Astrocyte (in vitro differentiated cells and primary cell): ENCODE results near the gene DRD4. TPM values are rescaled to one million over a fixed set of nuclear protein-coding genes. Genes with fewer than 3 reads are reported as not detected.

Source experiments
- DNase-seq: peaks from one replicate; pipeline ENCODE4 v3.0.0-alpha.2; 2010; ENCODE audit warnings: low read depth
- FAIRE-seq: peaks from 2 replicates; lab custom pipeline; 2011; peaks lifted over from hg19 to GRCh38; lab: Jason Lieb, UNC
- H2AFZ ChIP-seq: 2 replicates; pipeline ENCODE4 v1.6.0; 2012; ENCODE audit warnings: low read depth, low read length, inconsistent platforms
- H3K27ac ChIP-seq: 2 replicates; pipeline ENCODE4 v1.5.1; 2011; ENCODE audit warnings: low read depth, low read length, inconsistent platforms
- H3K27me3 ChIP-seq: 2 replicates; pipeline ENCODE4 v1.6.0; 2011; ENCODE audit warnings: low read length, inconsistent platforms; ENCODE audit not compliant: insufficient read depth
- H3K36me3 ChIP-seq: 2 replicates; pipeline ENCODE4 v1.5.1; 2011; ENCODE audit warnings: low read length, inconsistent platforms; ENCODE audit not compliant: insufficient read depth
- H3K4me1 ChIP-seq: 2 replicates; pipeline ENCODE4 v1.5.1; 2011; ENCODE audit warnings: low read length, inconsistent platforms; ENCODE audit not compliant: insufficient read depth
- H3K4me2 ChIP-seq: 2 replicates; pipeline ENCODE4 v1.6.0; 2012; ENCODE audit warnings: low read length, inconsistent platforms
- H3K4me3 ChIP-seq: 2 replicates; pipeline ENCODE4 v1.5.1; 2011; ENCODE audit warnings: low read depth, mild to moderate bottlenecking, low read length, inconsistent platforms; ENCODE audit not compliant: insufficient read depth
- H3K79me2 ChIP-seq: 2 replicates; pipeline ENCODE4 v1.6.0; 2012; ENCODE audit warnings: mild to moderate bottlenecking, low read length, inconsistent platforms; ENCODE audit not compliant: insufficient read depth
- H3K9ac ChIP-seq: 2 replicates; pipeline ENCODE4 v1.6.0; 2012; ENCODE audit warnings: mild to moderate bottlenecking, low read length, inconsistent platforms
- H3K9me3 ChIP-seq: 2 replicates; pipeline ENCODE4 v1.5.1; 2012; ENCODE audit warnings: low read depth, mild to moderate bottlenecking, low read length, inconsistent platforms; ENCODE audit not compliant: insufficient read depth
- H4K20me1 ChIP-seq: 2 replicates; pipeline ENCODE4 v1.6.0; 2012; ENCODE audit warnings: low read length, inconsistent platforms; ENCODE audit not compliant: insufficient read depth
- H3K27ac Mint-ChIP-seq: one replicate; pipeline ENCODE4 v1.8.0; 2021; ENCODE audit warnings: mild to moderate bottlenecking, mixed read lengths; ENCODE audit not compliant: unreplicated experiment
- H3K27me3 Mint-ChIP-seq: one replicate; pipeline ENCODE4 v1.8.0; 2021; ENCODE audit warnings: low read depth, mixed read lengths; ENCODE audit not compliant: unreplicated experiment
- H3K36me3 Mint-ChIP-seq: one replicate; pipeline ENCODE4 v1.8.0; 2021; ENCODE audit warnings: low read depth, mixed read lengths; ENCODE audit not compliant: unreplicated experiment
- H3K4me1 Mint-ChIP-seq: one replicate; pipeline ENCODE4 v1.8.0; 2021; ENCODE audit warnings: low read depth, mixed read lengths; ENCODE audit not compliant: unreplicated experiment
- H3K4me3 Mint-ChIP-seq: one replicate; pipeline ENCODE4 v1.8.0; 2021; ENCODE audit warnings: mild to moderate bottlenecking, moderate library complexity, mixed read lengths; ENCODE audit not compliant: unreplicated experiment
- H3K9me3 Mint-ChIP-seq: one replicate; pipeline ENCODE4 v1.8.0; 2021; ENCODE audit warnings: mild to moderate bottlenecking, mixed read lengths; ENCODE audit not compliant: unreplicated experiment
- CTCF ChIP-seq: IDR thresholded peaks from 2 replicates; pipeline ENCODE4 v1.5.1; 2011; ENCODE audit warnings: low read depth, mild to moderate bottlenecking, inconsistent platforms, low read length, moderate library complexity; ENCODE audit not compliant: insufficient read depth
- EZH2 ChIP-seq: IDR thresholded peaks from 2 replicates; pipeline ENCODE4 v1.6.1; 2012; ENCODE audit warnings: mild to moderate bottlenecking, low read length, inconsistent platforms; ENCODE audit not compliant: insufficient read depth
- total RNA-seq: library from RNA; stranded (reverse); gene quantifications from 2 replicates; pipeline ENCODE4 v1.2.1, GENCODE V29; 2021

DRD4 gene
- total RNA-seq, 1 donor from 2014 or later: 9.9 TPM

DNA sequence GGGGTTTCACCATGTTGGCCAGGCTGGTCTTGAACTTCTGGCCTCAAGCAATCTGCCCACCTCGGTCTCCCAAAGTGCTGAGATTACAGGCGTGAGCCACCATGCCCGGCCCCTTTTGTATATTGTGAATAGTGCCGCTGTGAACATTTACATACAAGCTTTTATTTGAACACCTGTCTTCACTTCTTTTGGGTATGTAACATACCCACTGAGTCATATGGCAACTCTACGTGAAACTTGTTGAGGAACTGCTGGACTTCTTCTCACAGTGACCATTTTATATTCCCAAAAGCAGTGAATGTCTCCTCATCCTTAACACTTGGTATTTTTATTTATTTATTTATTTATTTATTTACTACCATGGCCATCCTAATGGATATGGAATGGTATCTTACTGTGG, 6.2 kb upstream of the DRD4 start:
- Mint-ChIP-seq H3K4me3 (no peak overlapping the region), H3K4me1 (peaks cover 21% of the 10 kb centered on the region), H3K9me3 (peaks cover 4% of the 10 kb centered on the region), H3K27me3 (no peaks in the 10 kb centered on the region), H3K36me3 (peaks cover 11% of the 10 kb centered on the region), H3K27ac (no peak overlapping the region)
- Histone ChIP-seq H3K4me2 (no peak overlapping the region), H3K4me1 (peaks cover 15% of the 10 kb centered on the region), H3K4me3 (no peak overlapping the region), H3K9ac (no peak overlapping the region), H3K36me3 (no peaks in the 10 kb centered on the region), H2AFZ (no peak overlapping the region), H3K27me3 (peaks cover 2% of the 10 kb centered on the region), H3K27ac (no peak overlapping the region), H3K79me2 (no peaks in the 10 kb centered on the region), H3K9me3 (no peaks in the 10 kb centered on the region), H4K20me1 (peaks cover 10% of the 10 kb centered on the region)
- TF ChIP-seq EZH2 (no peak), CTCF (no peak)
- DNase-seq (no peak), FAIRE-seq (no peak)

DNA sequence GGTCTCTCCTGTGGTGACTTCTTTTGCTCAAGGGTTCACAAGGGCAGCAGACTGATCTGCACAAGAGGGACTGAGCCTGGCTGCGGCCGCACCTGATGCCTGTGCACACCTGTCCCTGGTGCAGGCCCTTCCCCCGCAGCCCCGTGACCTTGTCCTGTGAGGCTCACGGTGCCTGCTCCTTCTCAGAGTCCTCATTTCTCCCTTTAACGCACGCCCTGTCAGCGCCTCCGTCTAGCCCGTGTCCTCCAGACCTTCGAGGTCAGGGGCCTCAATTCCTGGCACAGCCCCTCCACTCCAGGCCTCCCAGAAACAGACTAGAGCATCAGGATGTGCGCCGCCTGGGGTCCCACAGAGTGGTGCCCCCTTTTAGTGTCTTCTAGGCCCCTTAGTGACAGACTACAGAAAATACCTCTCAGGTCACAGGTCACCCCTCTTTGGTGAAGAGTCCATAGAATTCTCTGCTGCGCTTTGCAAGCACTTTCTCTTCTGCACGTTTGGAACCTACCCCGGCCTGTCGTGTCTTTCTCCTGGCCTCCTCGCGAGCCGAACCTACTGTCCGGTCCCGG, 1.0 kb upstream of the DRD4 start:
- H3K4me3 Mint-ChIP-seq: no peak overlapping the region
- TF ChIP-seq CTCF (no peak), EZH2 (no peak)
- Histone ChIP-seq H3K79me2 (no peaks in the 10 kb centered on the region), H3K9ac (no peak overlapping the region), H3K27ac (no peak overlapping the region), H2AFZ (no peak overlapping the region), H3K4me3 (no peak overlapping the region), H3K9me3 (no peaks in the 10 kb centered on the region), H3K4me2 (no peak overlapping the region), H4K20me1 (peaks cover 35% of the 10 kb centered on the region), H3K4me1 (peaks cover 10% of the 10 kb centered on the region), H3K36me3 (no peaks in the 10 kb centered on the region), H3K27me3 (peaks cover 14% of the 10 kb centered on the region)
- peaks cover 9% of the 10 kb centered on the region for H3K36me3 Mint-ChIP-seq
- no peaks in the 10 kb centered on the region for H3K9me3 Mint-ChIP-seq
- H3K27me3 Mint-ChIP-seq: peaks cover 2% of the 10 kb centered on the region
- peaks cover 6% of the 10 kb centered on the region for H3K4me1 Mint-ChIP-seq
- no peak for FAIRE-seq
- H3K27ac Mint-ChIP-seq: peak overlapping the region; percentile 34
- no peak for DNase-seq

- DNase-seq: no peak
- TF ChIP-seq EZH2 (no peak), CTCF (no peak)
- H3K36me3 ChIP-seq: no peaks in the 10 kb centered on the region
- H3K27me3 ChIP-seq: peaks cover 14% of the 10 kb centered on the region
- H4K20me1 ChIP-seq: peaks cover 39% of the 10 kb centered on the region
- Mint-ChIP-seq H3K27ac (peak overlapping the region; percentile 58), H3K9me3 (no peaks in the 10 kb centered on the region), H3K4me3 (peak overlapping the region; percentile 85), H3K27me3 (peaks cover 2% of the 10 kb centered on the region), H3K36me3 (peaks cover 9% of the 10 kb centered on the region), H3K4me1 (peaks cover 6% of the 10 kb centered on the region)
- H3K4me1 ChIP-seq: peaks cover 11% of the 10 kb centered on the region
- H3K79me2 ChIP-seq: no peaks in the 10 kb centered on the region
- H3K4me3 ChIP-seq: no peak overlapping the region
- H3K27ac ChIP-seq: no peak overlapping the region
- H2AFZ ChIP-seq: no peak overlapping the region
- H3K9me3 ChIP-seq: no peaks in the 10 kb centered on the region
- H3K4me2 ChIP-seq: peak overlapping the region; percentile 73
- FAIRE-seq: no peak
- H3K9ac ChIP-seq: no peak overlapping the region
Measured at GRCh38 chr11:637333-637592, 194 bp downstream of the DRD4 start.
